ENCODE data around the gene WWP2.
A peak's percentile ranks its signal among the peaks of the same experiment; 100 is the strongest.
"Not testable (repeated sequence)": the region's sequence is repeated elsewhere in the genome, so short reads cannot be mapped to it uniquely, and the experiment has no call there.

Gene WWP2

GRCh38 chr16:69754469-69755310, 7.4 kb upstream of the WWP2 start, which contains the start of gene NOB1:
Gene NOB1, minus strand, starts transcription at chr16:69754926. Its CDS starts 16 bp downstream, at chr16:69754910.
- Histone ChIP-seq H3K9ac (ENCODE audit: insufficient read length) (peak within 1 kb of the TSS; percentile 90), H3K27ac (no peak within 1 kb of the TSS), H3K4me3 (peak within 1 kb of the TSS; percentile 88), H3K36me3 (ENCODE audit: insufficient read depth, low read length) (peaks cover 20% of the 10 kb centered on the region), H3K9me3 (ENCODE audit: low read depth, low read length) (no peaks in the 10 kb centered on the region)
- peak; percentile 70 for DNase-seq (ENCODE audit: low read depth, low spot score)
- TF ChIP-seq POLR2AphosphoS5 (IDR thresholded peaks at IDR 0.05; ENCODE audit: borderline replicate concordance, low read depth, low read length) (peak; percentile 93), FOXP2 (optimal IDR thresholded peaks at IDR 0.05; ENCODE audit: control extremely low read depth, extremely low read length, insufficient read depth) (no peak)

DNA sequence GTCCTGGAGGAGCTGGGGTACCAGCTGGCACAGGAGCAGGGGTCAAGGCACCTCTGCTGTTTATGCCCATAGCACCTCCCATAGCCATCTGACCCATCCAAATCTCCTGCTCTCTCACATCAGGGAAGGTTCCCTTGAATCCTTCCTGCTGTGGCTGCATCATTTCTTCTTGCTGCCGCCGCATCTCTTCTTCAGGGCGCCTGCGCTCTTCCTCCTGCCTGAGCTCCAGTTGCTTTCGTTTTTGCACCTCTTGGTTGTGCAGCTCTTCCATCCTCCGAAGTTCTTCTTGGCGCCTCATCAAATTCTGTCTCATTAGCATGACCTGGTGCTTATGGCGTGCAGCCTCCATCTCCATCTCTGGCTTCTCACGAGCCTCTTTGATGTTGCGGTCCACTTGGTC, 5.4 kb upstream of the WWP2 start:
- no peak for TF ChIP-seq POLR2AphosphoS5 (IDR thresholded peaks at IDR 0.05; ENCODE audit: borderline replicate concordance, low read depth, low read length)
- TF ChIP-seq EZH2 (IDR thresholded peaks at IDR 0.05) = no peak
- TF ChIP-seq FOXP2 (optimal IDR thresholded peaks at IDR 0.05; ENCODE audit: control extremely low read depth, extremely low read length, insufficient read depth) = no peak
- no peak for DNase-seq (ENCODE audit: low read depth, low spot score)
- Histone ChIP-seq H3K9ac (ENCODE audit: insufficient read length) (no peak overlapping the region), H3K4me3 (no peak overlapping the region), H3K27ac (no peak overlapping the region), H3K9me3 (ENCODE audit: low read depth, low read length) (no peaks in the 10 kb centered on the region), H3K36me3 (ENCODE audit: insufficient read depth, low read length) (peaks cover 6% of the 10 kb centered on the region; the same call in 1 of the 2 replicates)

DNA sequence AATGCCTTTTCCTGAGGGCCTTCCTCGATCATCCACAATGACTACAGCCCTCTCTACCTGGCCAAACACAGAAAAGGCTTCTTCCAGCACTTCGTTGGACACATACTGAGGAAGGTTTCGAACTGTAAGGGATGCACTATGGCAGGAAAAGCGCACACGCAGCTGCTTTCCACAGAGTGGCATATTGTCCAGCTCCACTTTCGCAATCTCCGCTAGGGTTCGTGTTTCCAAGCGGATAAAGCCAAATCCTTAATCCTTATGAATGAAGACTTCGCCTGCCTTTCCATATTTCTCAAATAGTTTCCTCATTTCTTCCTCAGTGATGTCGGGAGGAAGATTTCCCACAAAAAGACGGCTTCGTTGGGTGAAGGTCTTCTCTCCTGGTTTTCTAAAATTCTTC, 4.8 kb upstream of the WWP2 start:
- not testable (repeated sequence) for H3K9me3 ChIP-seq (ENCODE audit: low read depth, low read length); H3K36me3 ChIP-seq (ENCODE audit: insufficient read depth, low read length); H3K9ac ChIP-seq (ENCODE audit: insufficient read length); H3K4me3 ChIP-seq; DNase-seq (ENCODE audit: low read depth, low spot score); H3K27ac ChIP-seq

DNA sequence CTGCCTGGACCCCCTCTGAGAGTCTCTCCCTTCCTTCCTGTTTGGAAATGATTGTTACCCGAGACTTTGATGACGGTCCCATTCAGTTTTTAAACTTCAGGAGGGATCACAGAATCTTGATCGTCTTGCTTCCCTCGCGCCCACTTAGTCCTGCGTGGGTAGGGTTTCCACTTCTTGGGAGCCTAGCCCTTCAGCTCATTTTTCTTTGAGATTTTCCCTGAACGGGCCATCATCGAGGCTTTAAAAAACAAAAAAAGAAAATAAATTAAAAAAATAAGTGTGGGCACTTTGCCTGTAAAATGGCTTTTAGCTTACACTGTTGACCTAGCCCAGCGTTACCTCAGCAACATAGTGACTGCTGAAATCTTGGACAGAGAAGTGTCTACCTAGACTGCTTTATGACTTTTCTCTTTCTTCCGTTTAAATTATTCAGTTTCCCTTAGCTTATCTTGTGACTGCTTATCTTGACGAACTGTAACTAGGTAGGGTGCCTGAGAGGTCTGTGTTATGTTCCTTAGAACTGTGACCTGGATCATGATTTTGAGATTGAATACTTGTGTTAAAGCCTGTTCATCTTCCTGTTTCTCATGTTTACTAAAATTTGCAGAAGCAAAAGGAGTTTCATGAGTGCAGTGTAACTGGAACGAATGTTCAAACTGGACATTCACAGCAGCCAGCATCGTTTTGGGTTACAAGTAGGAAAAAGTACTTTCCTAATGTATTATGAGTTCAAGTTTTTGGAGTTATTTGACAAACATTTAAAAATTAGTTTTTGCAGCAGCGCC, 874 bp downstream of the WWP2 start:
- H3K9ac ChIP-seq (ENCODE audit: insufficient read length) = peak overlapping the region; percentile 74
- H3K4me3 ChIP-seq = peak overlapping the region; percentile 85
- H3K9me3 ChIP-seq (ENCODE audit: low read depth, low read length) = no peaks in the 10 kb centered on the region
- no peak for DNase-seq (ENCODE audit: low read depth, low spot score)
- TF ChIP-seq FOXP2 (optimal IDR thresholded peaks at IDR 0.05; ENCODE audit: control extremely low read depth, extremely low read length, insufficient read depth) (no peak), POLR2AphosphoS5 (IDR thresholded peaks at IDR 0.05; ENCODE audit: borderline replicate concordance, low read depth, low read length) (no peak), EZH2 (IDR thresholded peaks at IDR 0.05) (no peak)
- H3K36me3 ChIP-seq (ENCODE audit: insufficient read depth, low read length) = no peaks in the 10 kb centered on the region
- H3K27ac ChIP-seq = peak overlapping the region; percentile 62; the same call in 1 of the 2 replicates

DNA sequence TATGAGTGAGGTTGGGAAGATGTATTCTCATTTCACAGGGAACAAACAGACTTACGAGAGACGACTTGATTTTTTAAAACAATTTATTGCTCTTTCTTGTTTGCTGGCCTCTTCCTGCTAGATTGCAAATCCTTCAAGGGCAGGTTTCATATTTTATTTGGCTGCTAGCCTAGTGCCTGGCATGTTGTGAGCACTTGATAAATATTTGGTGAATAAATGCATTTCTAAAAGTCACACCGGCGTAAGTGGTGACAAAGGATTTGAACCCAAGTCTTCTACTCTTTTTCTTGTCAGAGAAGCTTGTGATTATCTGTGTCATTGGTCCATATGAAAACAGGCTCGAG, 1.4 kb downstream of the WWP2 start:
- DNase-seq (ENCODE audit: low read depth, low spot score) = no peak
- Histone ChIP-seq H3K4me3 (peak overlapping the region; percentile 85; the same call in 1 of the 2 replicates), H3K9ac (ENCODE audit: insufficient read length) (no peak overlapping the region), H3K36me3 (ENCODE audit: insufficient read depth, low read length) (no peaks in the 10 kb centered on the region), H3K9me3 (ENCODE audit: low read depth, low read length) (no peaks in the 10 kb centered on the region), H3K27ac (no peak overlapping the region)
- TF ChIP-seq FOXP2 (optimal IDR thresholded peaks at IDR 0.05; ENCODE audit: control extremely low read depth, extremely low read length, insufficient read depth) (no peak), POLR2AphosphoS5 (IDR thresholded peaks at IDR 0.05; ENCODE audit: borderline replicate concordance, low read depth, low read length) (no peak), EZH2 (IDR thresholded peaks at IDR 0.05) (no peak)

- no peak overlapping the region for H3K27ac ChIP-seq
- no peaks in the 10 kb centered on the region for H3K9me3 ChIP-seq (ENCODE audit: low read depth, low read length)
- no peak overlapping the region for H3K9ac ChIP-seq (ENCODE audit: insufficient read length)
- no peaks in the 10 kb centered on the region for H3K36me3 ChIP-seq (ENCODE audit: insufficient read depth, low read length)
- no peak for DNase-seq (ENCODE audit: low read depth, low spot score)
- TF ChIP-seq EZH2 (IDR thresholded peaks at IDR 0.05) (no peak), POLR2AphosphoS5 (IDR thresholded peaks at IDR 0.05; ENCODE audit: borderline replicate concordance, low read depth, low read length) (no peak), FOXP2 (optimal IDR thresholded peaks at IDR 0.05; ENCODE audit: control extremely low read depth, extremely low read length, insufficient read depth) (no peak)
- no peak overlapping the region for H3K4me3 ChIP-seq
These were observed 5.5 kb downstream of the WWP2 start for GRCh38 chr16:69767459-69768229.

DNA sequence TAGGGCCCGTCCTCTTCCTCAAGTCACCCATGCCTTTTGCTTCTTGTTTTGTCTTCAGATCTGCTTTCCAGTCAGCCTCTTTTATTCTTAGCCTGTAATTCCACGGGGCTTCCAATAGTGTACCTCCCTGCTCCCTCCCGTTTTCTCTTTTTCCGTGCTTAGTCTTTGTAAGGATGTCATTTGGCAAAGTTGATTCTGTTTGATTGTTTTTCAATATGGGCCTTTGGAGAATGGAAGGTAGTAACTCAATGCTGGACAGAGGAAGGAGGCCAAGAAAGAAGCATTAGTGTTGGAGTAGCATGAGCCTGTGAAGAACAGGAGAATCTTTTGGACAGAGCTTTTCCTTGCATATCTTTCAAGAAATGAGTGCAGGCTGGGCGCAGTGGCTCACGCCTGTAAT, 6.5 kb downstream of the WWP2 start:
- TF ChIP-seq FOXP2 (optimal IDR thresholded peaks at IDR 0.05; ENCODE audit: control extremely low read depth, extremely low read length, insufficient read depth) = no peak
- TF ChIP-seq POLR2AphosphoS5 (IDR thresholded peaks at IDR 0.05; ENCODE audit: borderline replicate concordance, low read depth, low read length) = no peak
- no peak for TF ChIP-seq EZH2 (IDR thresholded peaks at IDR 0.05)
- Histone ChIP-seq H3K4me3 (no peak overlapping the region), H3K9ac (ENCODE audit: insufficient read length) (no peak overlapping the region), H3K9me3 (ENCODE audit: low read depth, low read length) (no peaks in the 10 kb centered on the region), H3K36me3 (ENCODE audit: insufficient read depth, low read length) (no peaks in the 10 kb centered on the region), H3K27ac (no peak overlapping the region)
- no peak for DNase-seq (ENCODE audit: low read depth, low spot score)

DNA sequence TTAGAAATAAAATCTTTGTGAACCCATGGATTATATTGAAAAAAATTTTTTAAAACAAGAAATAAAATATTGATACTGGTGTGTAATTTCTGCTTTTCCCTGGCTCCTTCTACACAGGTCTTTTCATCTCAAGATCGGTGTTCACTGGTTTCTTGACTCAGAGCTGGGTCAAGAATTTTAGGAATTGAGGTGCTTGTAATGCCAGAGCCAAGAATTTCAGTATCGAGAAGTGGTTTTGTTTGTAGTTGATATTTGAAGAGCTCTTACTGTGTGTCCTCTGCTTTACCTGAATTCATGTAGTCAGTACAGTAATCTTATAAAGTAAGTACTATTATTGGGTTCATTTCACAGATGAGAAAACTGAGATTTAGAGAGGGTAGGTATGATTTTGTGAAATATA, 7.3 kb downstream of the WWP2 start:
- no peak overlapping the region for H3K4me3 ChIP-seq
- TF ChIP-seq EZH2 (IDR thresholded peaks at IDR 0.05) = no peak
- no peak for DNase-seq (ENCODE audit: low read depth, low spot score)
- no peaks in the 10 kb centered on the region for H3K9me3 ChIP-seq (ENCODE audit: low read depth, low read length)
- no peaks in the 10 kb centered on the region for H3K36me3 ChIP-seq (ENCODE audit: insufficient read depth, low read length)
- no peak overlapping the region for H3K27ac ChIP-seq
- H3K9ac ChIP-seq (ENCODE audit: insufficient read length) = no peak overlapping the region

All from SK-N-MC (cell line).